ENCODE results near the gene ZNF543.

Gene ZNF543

DNA sequence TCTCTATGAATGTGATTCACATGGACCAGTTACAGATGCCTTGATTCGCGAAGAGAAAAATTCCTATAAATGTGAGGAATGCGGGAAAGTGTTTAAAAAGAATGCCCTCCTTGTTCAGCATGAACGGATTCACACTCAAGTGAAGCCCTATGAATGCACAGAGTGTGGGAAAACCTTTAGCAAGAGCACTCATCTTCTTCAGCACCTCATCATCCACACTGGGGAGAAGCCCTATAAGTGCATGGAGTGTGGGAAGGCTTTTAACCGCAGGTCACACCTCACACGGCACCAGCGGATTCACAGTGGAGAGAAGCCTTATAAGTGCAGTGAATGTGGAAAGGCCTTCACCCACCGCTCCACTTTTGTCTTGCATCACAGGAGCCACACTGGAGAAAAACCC is 7.7 kb downstream of the ZNF543 start:
- peaks cover 73% of the 10 kb centered on the region for H3K36me3 ChIP-seq (ENCODE audit: insufficient read depth, low read length)
- ATAC-seq (ENCODE audit: insufficient read depth, low read depth): no peak
- no peaks in the 10 kb centered on the region for H3K9me3 ChIP-seq (ENCODE audit: insufficient read depth, low read length, severe bottlenecking)
- no peak overlapping the region for H2AFZ ChIP-seq (ENCODE audit: low read depth, low read length)
- no peak for TF ChIP-seq EZH2 (IDR thresholded peaks at IDR 0.05; ENCODE audit: borderline replicate concordance, low read depth, low read length, severe bottlenecking)
- TF ChIP-seq, protein P1, sequence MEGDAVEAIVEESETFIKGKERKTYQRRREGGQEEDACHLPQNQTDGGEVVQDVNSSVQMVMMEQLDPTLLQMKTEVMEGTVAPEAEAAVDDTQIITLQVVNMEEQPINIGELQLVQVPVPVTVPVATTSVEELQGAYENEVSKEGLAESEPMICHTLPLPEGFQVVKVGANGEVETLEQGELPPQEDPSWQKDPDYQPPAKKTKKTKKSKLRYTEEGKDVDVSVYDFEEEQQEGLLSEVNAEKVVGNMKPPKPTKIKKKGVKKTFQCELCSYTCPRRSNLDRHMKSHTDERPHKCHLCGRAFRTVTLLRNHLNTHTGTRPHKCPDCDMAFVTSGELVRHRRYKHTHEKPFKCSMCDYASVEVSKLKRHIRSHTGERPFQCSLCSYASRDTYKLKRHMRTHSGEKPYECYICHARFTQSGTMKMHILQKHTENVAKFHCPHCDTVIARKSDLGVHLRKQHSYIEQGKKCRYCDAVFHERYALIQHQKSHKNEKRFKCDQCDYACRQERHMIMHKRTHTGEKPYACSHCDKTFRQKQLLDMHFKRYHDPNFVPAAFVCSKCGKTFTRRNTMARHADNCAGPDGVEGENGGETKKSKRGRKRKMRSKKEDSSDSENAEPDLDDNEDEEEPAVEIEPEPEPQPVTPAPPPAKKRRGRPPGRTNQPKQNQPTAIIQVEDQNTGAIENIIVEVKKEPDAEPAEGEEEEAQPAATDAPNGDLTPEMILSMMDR (IDR thresholded peaks at IDR 0.05; ENCODE audit: borderline replicate concordance, extremely low read depth, low read length, poor library complexity, severe bottlenecking): no peak
- H3K27ac ChIP-seq (ENCODE audit: low read length): no peak overlapping the region
- no peak overlapping the region for H3K4me3 ChIP-seq (ENCODE audit: low read depth in 1 of 2, low read length in 2 of 2)
- peaks cover 8% of the 10 kb centered on the region for H4K20me1 ChIP-seq (ENCODE audit: insufficient read depth, low read length)
- peaks cover 17% of the 10 kb centered on the region for H3K79me2 ChIP-seq (ENCODE audit: insufficient read depth, low read length)
- H3K9ac ChIP-seq (ENCODE audit: low read depth, low read length): no peak overlapping the region
- no peaks in the 10 kb centered on the region for H3K4me1 ChIP-seq (ENCODE audit: insufficient read depth, low read length)
- no peak for DNase-seq
- no peaks in the 10 kb centered on the region for H3K27me3 ChIP-seq (ENCODE audit: insufficient read depth, low read length, poor library complexity)
- H3K4me2 ChIP-seq (ENCODE audit: insufficient read depth, low read length): no peak overlapping the region

DNA sequence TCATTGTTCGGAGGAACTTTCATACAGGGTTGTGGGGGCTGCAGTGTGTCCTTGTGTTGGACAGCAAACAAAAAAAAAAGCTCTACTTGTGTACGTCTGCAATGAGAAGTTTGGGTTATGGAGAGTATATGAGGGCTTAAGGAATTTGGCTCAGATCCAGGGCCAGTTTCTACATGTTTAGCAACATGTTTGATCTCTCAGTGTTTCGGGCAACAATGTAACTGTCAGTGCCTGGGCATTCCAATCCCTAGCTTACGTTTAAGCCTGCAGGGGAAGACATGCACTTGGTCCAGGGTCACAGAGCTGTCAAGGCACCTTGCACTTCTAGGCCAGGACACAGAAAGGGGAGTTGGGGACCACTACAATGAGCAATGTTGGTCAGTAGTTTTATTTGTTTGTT is 13.9 kb downstream of the ZNF543 start:
- Histone ChIP-seq H3K4me2 (ENCODE audit: insufficient read depth, low read length) (no peak overlapping the region), H3K27me3 (ENCODE audit: insufficient read depth, low read length, poor library complexity) (no peaks in the 10 kb centered on the region), H3K9ac (ENCODE audit: low read depth, low read length) (no peak overlapping the region), H3K4me1 (ENCODE audit: insufficient read depth, low read length) (no peaks in the 10 kb centered on the region), H3K36me3 (ENCODE audit: insufficient read depth, low read length) (peaks cover 13% of the 10 kb centered on the region; the same call in 1 of the 2 replicates), H3K79me2 (ENCODE audit: insufficient read depth, low read length) (peaks cover 3% of the 10 kb centered on the region; the same call in 1 of the 2 replicates), H2AFZ (ENCODE audit: low read depth, low read length) (no peak overlapping the region), H3K9me3 (ENCODE audit: insufficient read depth, low read length, severe bottlenecking) (no peaks in the 10 kb centered on the region), H3K4me3 (ENCODE audit: low read depth in 1 of 2, low read length in 2 of 2) (no peak overlapping the region), H4K20me1 (ENCODE audit: insufficient read depth, low read length) (no peaks in the 10 kb centered on the region), H3K27ac (ENCODE audit: low read length) (no peak overlapping the region)
- DNase-seq (no peak), ATAC-seq (ENCODE audit: insufficient read depth, low read depth) (no peak)
- TF ChIP-seq, protein P1 (IDR thresholded peaks at IDR 0.05; ENCODE audit: borderline replicate concordance, extremely low read depth, low read length, poor library complexity, severe bottlenecking): no peak

DNA sequence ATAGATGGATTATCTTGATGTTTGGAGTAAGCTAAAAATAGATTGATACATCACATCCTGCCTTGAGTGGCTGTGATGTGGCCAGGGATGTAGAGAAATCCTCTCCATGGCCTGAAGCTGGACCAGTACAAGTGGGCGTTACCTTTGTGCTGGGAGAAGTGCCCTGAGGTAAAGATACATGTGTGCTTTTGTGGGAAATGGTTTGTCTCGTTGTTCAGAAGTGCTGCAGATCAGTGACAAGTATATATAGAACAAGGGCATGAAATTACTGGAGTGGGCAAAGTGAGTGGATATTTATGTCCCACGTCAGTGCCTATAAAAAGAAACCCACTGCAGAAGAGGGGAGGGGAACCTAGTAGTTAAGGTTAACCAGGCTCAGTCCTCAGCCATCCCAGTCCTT is 18.6 kb downstream of the ZNF543 start:
- no peaks in the 10 kb centered on the region for H3K36me3 ChIP-seq (ENCODE audit: insufficient read depth, low read length)
- no peaks in the 10 kb centered on the region for H3K27me3 ChIP-seq (ENCODE audit: insufficient read depth, low read length, poor library complexity)
- H3K4me1 ChIP-seq (ENCODE audit: insufficient read depth, low read length): no peaks in the 10 kb centered on the region
- H3K4me3 ChIP-seq (ENCODE audit: low read depth in 1 of 2, low read length in 2 of 2): no peak overlapping the region
- DNase-seq (no peak), ATAC-seq (ENCODE audit: insufficient read depth, low read depth) (no peak)
- no peak for TF ChIP-seq EZH2 (IDR thresholded peaks at IDR 0.05; ENCODE audit: borderline replicate concordance, low read depth, low read length, severe bottlenecking)
- TF ChIP-seq, protein P1 (IDR thresholded peaks at IDR 0.05; ENCODE audit: borderline replicate concordance, extremely low read depth, low read length, poor library complexity, severe bottlenecking): no peak
- H3K9me3 ChIP-seq (ENCODE audit: insufficient read depth, low read length, severe bottlenecking): no peaks in the 10 kb centered on the region
- no peak overlapping the region for H2AFZ ChIP-seq (ENCODE audit: low read depth, low read length)
- H3K79me2 ChIP-seq (ENCODE audit: insufficient read depth, low read length): no peaks in the 10 kb centered on the region
- H3K9ac ChIP-seq (ENCODE audit: low read depth, low read length): no peak overlapping the region
- no peak overlapping the region for H3K27ac ChIP-seq (ENCODE audit: low read length)
- H3K4me2 ChIP-seq (ENCODE audit: insufficient read depth, low read length): no peak overlapping the region
- no peaks in the 10 kb centered on the region for H4K20me1 ChIP-seq (ENCODE audit: insufficient read depth, low read length)

DNA sequence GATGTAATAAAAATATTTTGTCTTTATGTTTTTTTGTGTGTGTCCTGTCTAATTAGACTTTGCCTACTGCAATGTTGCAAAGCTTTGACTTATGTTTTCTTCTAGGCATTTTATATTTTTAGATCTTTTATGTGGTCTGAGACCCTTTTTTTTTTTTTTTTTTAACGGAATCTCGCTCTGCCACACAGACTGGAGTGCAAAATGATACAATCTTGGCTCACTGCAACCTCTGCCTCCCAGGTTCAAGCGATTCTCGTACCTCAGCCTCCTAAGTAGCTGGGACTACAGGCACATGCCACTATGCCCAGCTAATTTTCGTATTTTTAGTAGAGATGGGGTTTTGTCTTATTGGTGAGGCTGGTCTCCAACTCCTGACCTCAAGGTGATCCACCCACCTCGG is 22.3 kb downstream of the ZNF543 start:
- H3K4me2 ChIP-seq (ENCODE audit: insufficient read depth, low read length): no peak overlapping the region
- H3K27ac ChIP-seq (ENCODE audit: low read length): no peak overlapping the region
- H3K79me2 ChIP-seq (ENCODE audit: insufficient read depth, low read length): no peaks in the 10 kb centered on the region
- H3K9ac ChIP-seq (ENCODE audit: low read depth, low read length): no peak overlapping the region
- no peaks in the 10 kb centered on the region for H3K36me3 ChIP-seq (ENCODE audit: insufficient read depth, low read length)
- H3K27me3 ChIP-seq (ENCODE audit: insufficient read depth, low read length, poor library complexity): no peaks in the 10 kb centered on the region
- ATAC-seq (ENCODE audit: insufficient read depth, low read depth) (no peak), DNase-seq (no peak)
- H2AFZ ChIP-seq (ENCODE audit: low read depth, low read length): no peak overlapping the region
- no peaks in the 10 kb centered on the region for H3K4me1 ChIP-seq (ENCODE audit: insufficient read depth, low read length)
- no peak for TF ChIP-seq EZH2 (IDR thresholded peaks at IDR 0.05; ENCODE audit: borderline replicate concordance, low read depth, low read length, severe bottlenecking)
- TF ChIP-seq, protein P1 (IDR thresholded peaks at IDR 0.05; ENCODE audit: borderline replicate concordance, extremely low read depth, low read length, poor library complexity, severe bottlenecking): no peak
- H4K20me1 ChIP-seq (ENCODE audit: insufficient read depth, low read length): no peaks in the 10 kb centered on the region
- H3K4me3 ChIP-seq (ENCODE audit: low read depth in 1 of 2, low read length in 2 of 2): no peak overlapping the region
- H3K9me3 ChIP-seq (ENCODE audit: insufficient read depth, low read length, severe bottlenecking): no peaks in the 10 kb centered on the region

All from DND-41 (cell line).